MM.1S (cell line): ENCODE measurements around the gene SNX3.
"Not testable (repeated sequence)": the region's sequence is repeated elsewhere in the genome, so short reads cannot be mapped to it uniquely, and the experiment has no call there.

Source experiments
- DNase-seq: peaks from one replicate; pipeline ENCODE4 v3.0.0-alpha.2; 2015
- H2AFZ ChIP-seq: fragments of 300-600 bp; sonication (generic); 2 replicates; pipeline ENCODE4 v1.6.0; 2016; ENCODE audit warnings: antibody characterized with exemption, low read length
- H3F3A ChIP-seq: fragments of 300-600 bp; sonication (generic); 2 replicates; pipeline ENCODE4 v1.6.1; 2016; ENCODE audit warnings: mild to moderate bottlenecking, antibody characterized with exemption, low read length, moderate library complexity, mixed read lengths; ENCODE audit not compliant: insufficient read depth
- H3K27ac ChIP-seq: fragments of 300-600 bp; sonication (generic); 2 replicates; pipeline ENCODE4 v1.5.1; 2016; ENCODE audit warnings: mild to moderate bottlenecking, low read length
- H3K27me3 ChIP-seq: fragments of 300-600 bp; sonication (generic); replicated peaks from 2 replicates; pipeline ENCODE4 v1.6.0; 2016; ENCODE audit warnings: low read length; ENCODE audit not compliant: insufficient read depth
- H3K36me3 ChIP-seq: fragments of 300-600 bp; sonication (generic); replicated peaks from 2 replicates; pipeline ENCODE4 v1.6.1; 2016; ENCODE audit warnings: mild to moderate bottlenecking, low read length, mixed read lengths; ENCODE audit not compliant: insufficient read depth
- H3K4me1 ChIP-seq: fragments of 300-600 bp; sonication (generic); 2 replicates; pipeline ENCODE4 v1.6.1; 2016; ENCODE audit warnings: low read length, mixed read lengths
- H3K4me2 ChIP-seq: fragments of 300-600 bp; sonication (generic); 2 replicates; pipeline ENCODE4 v1.6.0; 2016; ENCODE audit warnings: low read depth, low read length
- H3K4me3 ChIP-seq: fragments of 300-600 bp; sonication (generic); 2 replicates; pipeline ENCODE4 v1.5.1; 2016; ENCODE audit warnings: low read length, mixed read lengths
- H3K79me2 ChIP-seq: fragments of 300-600 bp; sonication (generic); 2 replicates; pipeline ENCODE4 v1.6.1; 2016; ENCODE audit warnings: mixed run types, low read length, mixed read lengths
- H3K9ac ChIP-seq: fragments of 300-600 bp; sonication (generic); 2 replicates; pipeline ENCODE4 v1.6.1; 2016; ENCODE audit warnings: low read length, mixed read lengths
- H3K9me2 ChIP-seq: fragments of 300-600 bp; sonication (generic); replicated peaks from 2 replicates; pipeline ENCODE4 v1.6.1; 2016; ENCODE audit warnings: mild to moderate bottlenecking, low read length, mixed read lengths; ENCODE audit not compliant: insufficient read depth
- H3K9me3 ChIP-seq: fragments of 300-600 bp; sonication (generic); replicated peaks from 2 replicates; pipeline ENCODE4 v1.6.1; 2016; ENCODE audit warnings: mild to moderate bottlenecking, low read length, mixed read lengths; ENCODE audit not compliant: insufficient read depth
- H4K20me1 ChIP-seq: fragments of 300-600 bp; sonication (generic); 2 replicates; pipeline ENCODE4 v1.6.1; 2016; ENCODE audit warnings: mild to moderate bottlenecking, low read length, moderate library complexity, mixed read lengths; ENCODE audit not compliant: insufficient read depth
- CTCF ChIP-seq: fragments of 300-600 bp; sonication (generic); IDR thresholded peaks from 2 replicates; pipeline ENCODE4 v1.5.1; 2016; ENCODE audit warnings: antibody characterized with exemption, low read length, mixed read lengths
- EZH2 ChIP-seq: fragments of 300-600 bp; sonication (generic); optimal IDR thresholded peaks from 2 replicates; pipeline ENCODE3; 2017; ENCODE audit warnings: low read depth, mild to moderate bottlenecking, antibody characterized with exemption, low read length, mixed read lengths
- EZH2phosphoT487 ChIP-seq: fragments of 300-600 bp; sonication (generic); IDR thresholded peaks from 2 replicates; pipeline ENCODE4 v1.6.1; 2018; ENCODE audit warnings: antibody characterized with exemption, low read length

The SNX3 gene

DNA sequence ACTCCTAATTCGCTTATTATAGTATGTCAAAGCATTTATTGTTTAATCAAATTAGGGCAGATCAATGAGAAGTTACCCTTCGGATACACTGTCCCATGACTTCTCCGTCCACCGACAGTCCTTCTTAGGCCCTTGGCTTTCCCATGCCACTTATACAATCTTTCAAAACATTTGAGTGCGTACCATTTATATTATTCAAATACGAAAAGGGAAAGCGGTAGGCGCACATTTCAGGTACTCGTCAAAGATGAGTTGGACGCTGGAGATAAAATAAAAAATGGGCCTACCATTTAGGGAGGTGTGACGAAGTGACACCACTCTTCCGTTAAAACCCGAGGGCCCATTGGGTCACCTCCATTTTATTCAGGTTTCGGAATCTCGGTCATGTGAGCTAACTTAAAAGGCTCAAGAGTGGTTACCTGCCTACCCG, 33.5 kb upstream of the SNX3 start:
- Histone ChIP-seq H2AFZ (peak overlapping the region; percentile 96), H4K20me1 (no peaks in the 10 kb centered on the region), H3K9ac (peak overlapping the region; percentile 90; the same call in 1 of the 2 replicates), H3K27me3 (no peaks in the 10 kb centered on the region), H3K79me2 (peaks cover 9% of the 10 kb centered on the region), H3K9me3 (no peaks in the 10 kb centered on the region), H3K36me3 (no peaks in the 10 kb centered on the region), H3K4me1 (no peaks in the 10 kb centered on the region), H3K4me2 (peak overlapping the region; percentile 95), H3K9me2 (no peaks in the 10 kb centered on the region), H3F3A (peaks cover 17% of the 10 kb centered on the region), H3K27ac (peak overlapping the region; percentile 92; the same call in 1 of the 2 replicates), H3K4me3 (peak overlapping the region; percentile 86)
- TF ChIP-seq CTCF (no peak), EZH2 (no peak), EZH2phosphoT487 (no peak)
- no peak for DNase-seq

- no peak overlapping the region for H3K27ac ChIP-seq
- no peaks in the 10 kb centered on the region for H4K20me1 ChIP-seq
- no peaks in the 10 kb centered on the region for H3K9me2 ChIP-seq
- peaks cover 17% of the 10 kb centered on the region for H3F3A ChIP-seq
- H3K9me3 ChIP-seq = no peaks in the 10 kb centered on the region
- H3K4me3 ChIP-seq = peak overlapping the region; percentile 86
- no peak for DNase-seq
- H3K36me3 ChIP-seq = no peaks in the 10 kb centered on the region
- peak overlapping the region; percentile 95 for H3K4me2 ChIP-seq
- H3K27me3 ChIP-seq = no peaks in the 10 kb centered on the region
- no peak overlapping the region for H3K9ac ChIP-seq
- H2AFZ ChIP-seq = peak overlapping the region; percentile 96
- H3K4me1 ChIP-seq = no peaks in the 10 kb centered on the region
- peaks cover 9% of the 10 kb centered on the region for H3K79me2 ChIP-seq
- TF ChIP-seq CTCF (no peak), EZH2 (no peak)
These were observed 32.9 kb upstream of the SNX3 start for GRCh38 chr6:108293527-108294296.

GRCh38 chr6:108292561-108292960, 31.7 kb upstream of the SNX3 start:
- not testable (repeated sequence) for H3K27me3 ChIP-seq, H2AFZ ChIP-seq, H3K4me3 ChIP-seq, H3K9me3 ChIP-seq, DNase-seq, H3K79me2 ChIP-seq, H3K4me2 ChIP-seq, H3K9ac ChIP-seq, H3K27ac ChIP-seq, H3K36me3 ChIP-seq, H3K9me2 ChIP-seq, H3K4me1 ChIP-seq, H4K20me1 ChIP-seq
- H3F3A ChIP-seq = peaks cover 13% of the 10 kb centered on the region

DNA sequence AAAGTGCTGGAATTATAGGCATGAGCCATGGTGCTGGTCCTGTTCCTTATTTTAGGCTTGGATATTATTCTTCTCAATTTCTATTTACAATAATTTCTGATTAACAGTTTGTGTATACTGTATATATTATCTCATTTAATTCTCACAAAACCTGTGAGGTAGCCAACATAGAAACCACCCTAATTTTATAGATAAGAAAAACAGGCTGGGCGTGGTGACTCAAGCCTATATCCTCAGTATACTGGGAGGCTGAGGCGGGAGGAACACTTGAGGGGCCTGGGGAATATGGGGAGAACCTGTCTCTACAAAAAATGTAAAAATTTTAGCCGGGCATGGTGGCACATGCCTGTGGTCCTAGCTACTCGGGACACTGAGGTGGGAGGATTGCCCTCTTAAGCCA, 30.3 kb upstream of the SNX3 start:
- H3K36me3 ChIP-seq = no peaks in the 10 kb centered on the region
- no peak overlapping the region for H3K4me2 ChIP-seq
- H3K27ac ChIP-seq = no peak overlapping the region
- no peak for TF ChIP-seq EZH2phosphoT487
- H3K4me1 ChIP-seq = no peaks in the 10 kb centered on the region
- no peak overlapping the region for H3K4me3 ChIP-seq
- no peaks in the 10 kb centered on the region for H3K9me2 ChIP-seq
- H3K9me3 ChIP-seq = no peaks in the 10 kb centered on the region
- H3K79me2 ChIP-seq = peaks cover 9% of the 10 kb centered on the region
- no peak overlapping the region for H3K9ac ChIP-seq
- H3F3A ChIP-seq = peaks cover 13% of the 10 kb centered on the region
- no peaks in the 10 kb centered on the region for H4K20me1 ChIP-seq
- no peak overlapping the region for H2AFZ ChIP-seq
- DNase-seq = no peak
- no peaks in the 10 kb centered on the region for H3K27me3 ChIP-seq
